Measurements from ENCODE around the gene WDR26. TPM values are rescaled to one million over a fixed set of nuclear protein-coding genes. Genes with fewer than 3 reads are reported as not detected.
"Not testable (repeated sequence)": the region's sequence is repeated elsewhere in the genome, so short reads cannot be mapped to it uniquely, and the experiment has no call there.

The WDR26 gene
- total RNA-seq, 1 donor from 2014 or later, result 110 TPM

- Mint-ChIP-seq H3K9me3 (ENCODE audit: unreplicated experiment) (peaks cover 5% of the 10 kb centered on the region), H3K27ac (ENCODE audit: unreplicated experiment) (no peak overlapping the region), H3K4me3 (ENCODE audit: unreplicated experiment) (no peak overlapping the region), H3K4me1 (ENCODE audit: low read depth, unreplicated experiment) (peaks cover 9% of the 10 kb centered on the region), H3K27me3 (ENCODE audit: unreplicated experiment) (peaks cover 4% of the 10 kb centered on the region), H3K36me3 (ENCODE audit: unreplicated experiment) (peaks cover 9% of the 10 kb centered on the region)
- no peak for DNase-seq
- no peak for TF ChIP-seq CTCF (IDR thresholded peaks at IDR 0.05; ENCODE audit: partially characterized antibody, unreplicated experiment)
Measured at GRCh38 chr1:224353975-224354925, 80.3 kb downstream of the WDR26 start.

- not testable (repeated sequence) for H3K27ac Mint-ChIP-seq (ENCODE audit: unreplicated experiment); H3K36me3 Mint-ChIP-seq (ENCODE audit: unreplicated experiment); H3K4me3 Mint-ChIP-seq (ENCODE audit: unreplicated experiment); DNase-seq; H3K9me3 Mint-ChIP-seq (ENCODE audit: unreplicated experiment); H3K4me1 Mint-ChIP-seq (ENCODE audit: low read depth, unreplicated experiment); H3K27me3 Mint-ChIP-seq (ENCODE audit: unreplicated experiment)
Measured at GRCh38 chr1:224352436-224353085, 82.0 kb downstream of the WDR26 start.

GRCh38 chr1:224349716-224350115 is 84.9 kb downstream of the WDR26 start:
- peaks cover 13% of the 10 kb centered on the region for H3K36me3 Mint-ChIP-seq (ENCODE audit: unreplicated experiment)
- H3K4me3 Mint-ChIP-seq (ENCODE audit: unreplicated experiment); H3K4me1 Mint-ChIP-seq (ENCODE audit: low read depth, unreplicated experiment); H3K9me3 Mint-ChIP-seq (ENCODE audit: unreplicated experiment); H3K27me3 Mint-ChIP-seq (ENCODE audit: unreplicated experiment); H3K27ac Mint-ChIP-seq (ENCODE audit: unreplicated experiment); DNase-seq: not testable (repeated sequence)

GRCh38 chr1:224348137-224348536 is 86.5 kb downstream of the WDR26 start:
- H3K9me3 Mint-ChIP-seq (ENCODE audit: unreplicated experiment), result peaks cover 2% of the 10 kb centered on the region
- no peaks in the 10 kb centered on the region for H3K27me3 Mint-ChIP-seq (ENCODE audit: unreplicated experiment)
- no peak overlapping the region for H3K27ac Mint-ChIP-seq (ENCODE audit: unreplicated experiment)
- TF ChIP-seq CTCF (IDR thresholded peaks at IDR 0.05; ENCODE audit: partially characterized antibody, unreplicated experiment), result no peak
- no peak overlapping the region for H3K4me3 Mint-ChIP-seq (ENCODE audit: unreplicated experiment)
- DNase-seq, result no peak
- peaks cover 9% of the 10 kb centered on the region for H3K36me3 Mint-ChIP-seq (ENCODE audit: unreplicated experiment)
- no peaks in the 10 kb centered on the region for H3K4me1 Mint-ChIP-seq (ENCODE audit: low read depth, unreplicated experiment)

GRCh38 chr1:224343679-224344078 is 90.9 kb downstream of the WDR26 start:
- Mint-ChIP-seq H3K9me3 (ENCODE audit: unreplicated experiment) (peaks cover 8% of the 10 kb centered on the region), H3K4me1 (ENCODE audit: low read depth, unreplicated experiment) (peaks cover 3% of the 10 kb centered on the region), H3K27ac (ENCODE audit: unreplicated experiment) (no peak overlapping the region), H3K27me3 (ENCODE audit: unreplicated experiment) (peaks cover 2% of the 10 kb centered on the region), H3K36me3 (ENCODE audit: unreplicated experiment) (peaks cover 14% of the 10 kb centered on the region), H3K4me3 (ENCODE audit: unreplicated experiment) (no peak overlapping the region)
- DNase-seq, result no peak
- no peak for TF ChIP-seq CTCF (IDR thresholded peaks at IDR 0.05; ENCODE audit: partially characterized antibody, unreplicated experiment)

- not testable (repeated sequence) for H3K36me3 Mint-ChIP-seq (ENCODE audit: unreplicated experiment); H3K9me3 Mint-ChIP-seq (ENCODE audit: unreplicated experiment); H3K4me1 Mint-ChIP-seq (ENCODE audit: low read depth, unreplicated experiment); H3K27me3 Mint-ChIP-seq (ENCODE audit: unreplicated experiment)
- Mint-ChIP-seq H3K27ac (ENCODE audit: unreplicated experiment) (peak overlapping the region; percentile 84), H3K4me3 (ENCODE audit: unreplicated experiment) (peak overlapping the region; percentile 77)
- DNase-seq, result peak; percentile 75
Measured at GRCh38 chr1:224340453-224341384, 93.9 kb downstream of the WDR26 start.

All from glutamatergic neuron (in vitro differentiated cells).